ENCODE results near the gene SENP1.
"Not testable (repeated sequence)": the region's sequence is repeated elsewhere in the genome, so short reads cannot be mapped to it uniquely, and the experiment has no call there.

The SENP1 gene

DNA sequence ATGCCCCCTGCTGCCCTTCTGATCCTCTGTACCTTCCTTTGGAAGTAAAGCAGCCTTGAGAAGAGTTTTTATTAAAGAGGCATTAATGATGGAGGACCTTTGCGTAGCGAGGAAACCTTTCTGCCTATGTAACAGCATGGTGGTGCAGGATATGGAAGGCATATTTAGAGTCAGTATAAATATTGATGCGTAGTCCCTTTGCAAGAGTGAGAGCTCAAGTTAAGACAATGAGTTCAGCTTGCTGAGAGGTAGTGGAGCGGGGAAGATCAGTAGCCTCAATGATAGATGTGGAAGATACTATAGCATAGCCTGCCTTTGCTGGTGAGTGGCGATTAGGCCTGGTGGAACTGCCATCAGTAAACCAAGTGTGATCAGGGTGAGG lies 5.4 kb upstream of the SENP1 start:
- not testable (repeated sequence) for DNase-seq (ENCODE audit: low spot score)

DNA sequence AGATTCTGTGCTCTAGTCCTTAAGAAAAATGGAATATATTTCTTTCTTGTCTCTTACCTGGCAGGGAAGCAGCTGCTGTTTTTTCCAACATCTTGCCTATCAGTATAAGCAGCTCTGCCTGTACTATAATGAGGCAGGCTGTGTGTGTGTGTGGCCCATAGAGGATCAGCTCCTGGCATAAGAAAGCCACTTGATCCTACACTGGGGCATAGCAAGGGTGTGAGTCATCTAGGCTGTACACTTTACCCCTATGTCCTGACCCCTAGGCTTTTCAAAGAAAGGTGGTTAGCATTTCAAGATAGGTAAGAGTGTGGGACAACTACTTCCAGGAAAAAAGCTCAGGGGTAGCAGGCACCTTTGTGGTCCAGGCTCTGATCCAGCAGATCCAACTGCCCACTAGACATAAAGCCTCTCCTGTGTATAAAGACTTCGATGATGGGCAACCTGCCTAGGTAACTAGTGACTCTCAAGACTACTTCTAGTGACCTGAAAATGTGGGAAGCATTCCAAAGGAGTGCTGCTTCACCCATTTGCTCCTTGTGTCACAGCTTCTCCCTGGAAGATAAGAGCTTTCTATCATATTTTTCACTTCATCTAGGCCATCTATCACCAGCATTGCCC lies 4.9 kb upstream of the SENP1 start:
- DNase-seq (ENCODE audit: low spot score), result no peak

DNA sequence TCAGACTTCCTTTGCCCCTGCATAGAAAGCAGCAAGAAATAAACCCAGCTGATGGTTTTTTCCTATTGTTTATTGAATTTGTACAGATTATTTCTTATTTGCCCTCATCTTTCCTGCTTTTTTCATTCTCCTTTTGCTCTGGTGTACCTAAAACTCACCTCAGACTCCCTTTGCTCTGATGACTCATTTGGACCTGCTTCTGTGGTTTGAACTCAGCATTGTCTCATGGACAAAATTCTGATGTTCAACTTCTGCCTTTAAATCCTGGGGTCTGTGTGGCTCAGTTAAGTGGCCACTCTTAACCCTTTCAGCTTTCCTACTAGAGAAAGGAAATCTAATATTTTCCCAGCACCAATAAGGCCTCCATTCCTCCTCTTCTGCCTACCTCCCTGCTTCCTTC lies 3.5 kb upstream of the SENP1 start:
- DNase-seq (ENCODE audit: low spot score), result no peak

DNA sequence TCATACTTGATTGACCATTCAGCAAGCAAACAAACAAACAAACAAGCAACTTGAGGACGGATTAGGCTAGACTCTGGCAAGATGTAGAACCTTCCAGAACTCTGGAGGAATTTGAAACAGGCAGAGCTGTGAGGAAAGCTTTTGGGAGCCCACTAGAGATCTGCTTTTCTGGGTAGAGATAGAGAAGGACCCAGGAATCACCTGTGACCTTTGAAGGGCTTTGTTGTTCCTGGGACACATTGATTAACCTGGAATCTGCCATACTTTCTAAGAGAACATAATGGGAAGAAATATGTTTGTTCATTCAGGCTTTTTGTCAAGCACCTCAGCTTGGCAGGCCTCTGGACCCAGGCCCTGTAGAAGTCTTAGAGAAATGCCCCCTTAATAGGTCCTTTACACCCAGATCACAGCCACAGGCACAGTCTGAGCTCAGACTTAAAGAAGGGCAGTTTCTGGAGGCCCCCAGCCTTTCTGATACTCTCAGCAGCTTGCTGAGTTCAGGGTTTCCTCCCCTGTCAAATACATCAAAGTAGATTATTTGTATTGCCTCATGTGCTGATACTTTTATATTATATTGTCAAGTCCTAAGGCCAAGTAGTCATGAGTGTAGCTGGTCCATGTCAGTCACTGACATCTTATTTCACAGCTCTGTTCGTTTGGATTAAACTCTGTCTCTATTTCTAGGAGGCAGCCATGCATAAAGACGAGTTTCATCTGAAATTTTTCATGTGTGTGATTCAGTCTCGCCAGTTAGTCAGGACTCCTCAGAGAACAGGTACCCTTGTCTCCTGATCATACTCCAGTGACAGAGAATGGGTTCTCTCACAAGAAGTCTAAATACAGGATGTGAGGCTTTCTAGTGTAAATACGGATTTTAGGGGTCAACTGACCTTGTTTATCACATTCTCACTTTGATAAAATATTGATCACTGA lies 1.1 kb upstream of the SENP1 start:
- no peak for DNase-seq (ENCODE audit: low spot score)

DNA sequence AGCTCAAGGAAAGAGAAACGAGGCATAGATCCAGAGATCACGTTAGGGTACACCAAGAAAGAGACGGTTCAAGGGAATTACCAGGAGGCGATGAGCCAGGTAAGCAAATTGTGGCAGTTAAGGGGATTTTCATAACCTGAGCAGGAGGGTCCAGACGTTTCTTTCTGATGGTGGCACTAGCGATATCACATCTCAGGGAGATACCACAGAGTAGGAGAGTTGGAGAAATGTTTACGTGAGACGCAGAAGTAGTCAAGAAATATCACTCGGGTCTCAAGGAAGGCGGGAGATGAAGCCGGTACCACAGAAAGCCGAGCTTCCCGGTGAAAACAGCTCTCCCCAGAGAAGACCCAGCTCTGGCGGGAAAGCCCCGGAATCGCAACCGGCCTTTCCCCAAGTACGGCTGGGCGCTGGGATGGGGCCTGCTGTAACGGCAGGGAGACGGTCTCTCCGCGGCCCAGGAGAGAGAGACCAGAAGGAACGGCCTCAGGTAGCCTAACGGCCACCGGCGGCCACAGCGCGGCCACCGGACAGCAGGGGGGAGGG lies 485 bp downstream of the SENP1 start:
- peak; percentile 25 for DNase-seq (ENCODE audit: low spot score)

DNA sequence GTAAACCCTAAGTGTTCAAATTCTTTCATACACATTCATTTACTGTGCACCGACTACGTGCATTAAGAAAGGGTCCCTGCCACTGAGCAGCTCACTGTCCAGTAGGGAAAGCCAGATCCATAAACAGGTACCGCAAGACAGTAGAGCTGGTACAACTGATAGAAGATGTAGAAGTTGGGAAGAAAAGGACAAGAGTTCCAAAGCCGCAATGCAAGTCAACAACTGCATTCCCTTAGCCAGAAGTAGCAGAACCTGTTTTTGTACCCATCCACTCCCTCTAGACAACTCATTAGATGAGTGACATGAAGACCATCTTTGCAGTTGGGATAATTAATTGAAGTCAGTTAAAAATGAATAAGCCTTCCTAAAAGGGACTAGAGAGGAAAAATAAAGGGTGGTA lies 1.3 kb downstream of the SENP1 start:
- no peak for DNase-seq (ENCODE audit: low spot score)

DNA sequence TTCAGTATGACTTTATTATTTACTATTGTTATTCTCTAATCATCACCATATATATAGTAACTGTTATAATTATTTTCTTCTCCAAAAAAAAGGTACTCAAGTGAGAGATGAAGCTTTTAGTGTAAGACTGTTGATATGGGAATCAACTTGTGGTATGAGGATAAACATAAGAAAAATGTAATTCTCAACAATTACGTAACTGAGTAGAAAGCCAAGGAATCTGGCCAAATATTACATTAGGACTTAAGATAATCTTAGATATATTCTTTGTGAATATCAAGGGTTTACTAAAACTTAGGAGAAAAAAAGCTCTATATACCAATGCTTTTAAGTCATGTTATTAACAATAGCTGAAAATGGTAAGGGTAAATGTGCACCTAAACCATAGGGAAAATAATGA lies 13.3 kb downstream of the SENP1 start:
- no peak for DNase-seq (ENCODE audit: low spot score)

DNA sequence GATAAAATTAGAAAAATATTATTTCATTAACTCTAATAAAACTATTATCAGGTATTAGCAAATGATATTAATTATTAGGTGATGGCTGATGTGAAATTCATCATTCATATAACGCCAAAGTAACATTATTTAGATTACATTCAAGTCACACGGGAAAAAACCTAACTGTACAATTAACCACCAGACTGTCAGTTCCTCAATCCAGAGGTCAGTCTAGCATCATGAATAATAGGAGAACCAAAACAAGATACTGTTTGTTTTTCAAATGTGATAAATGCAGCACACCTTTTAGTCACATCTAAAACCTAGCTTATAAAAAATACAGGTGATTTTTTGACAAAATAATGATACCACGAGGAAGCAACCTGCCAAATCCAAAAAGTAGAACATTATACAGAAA lies 19.6 kb downstream of the SENP1 start:
- no peak for DNase-seq (ENCODE audit: low spot score)

DNA sequence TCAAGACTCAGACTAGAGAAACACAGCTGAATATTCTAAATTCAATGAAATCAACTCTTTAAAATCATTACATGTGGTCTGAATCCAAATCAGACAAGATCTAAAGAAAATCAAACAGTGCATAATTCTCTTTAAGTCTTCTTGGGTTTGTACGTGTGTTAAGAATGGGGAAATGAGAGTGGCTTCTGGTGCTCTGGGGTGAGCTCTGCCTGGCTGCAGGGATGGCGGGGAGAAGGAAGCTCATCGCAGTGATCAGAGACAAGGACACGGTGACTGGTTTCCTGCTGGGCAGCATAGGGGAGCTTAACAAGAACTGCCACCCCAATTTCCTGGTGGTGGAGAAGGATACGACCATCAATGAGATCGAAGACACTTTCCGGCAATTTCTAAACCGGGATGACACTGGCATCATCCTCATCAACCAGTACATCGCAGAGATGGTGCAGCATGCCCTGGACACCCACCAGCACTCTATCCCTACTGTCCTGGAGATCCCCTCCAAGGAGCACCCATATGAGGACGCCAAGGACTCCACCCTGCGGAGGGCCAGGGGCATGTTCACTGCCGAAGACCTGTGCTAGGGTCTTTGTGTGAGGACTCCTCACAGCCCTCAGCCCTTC lies 20.9 kb downstream of the SENP1 start:
- DNase-seq (ENCODE audit: low spot score), result no peak

DNA sequence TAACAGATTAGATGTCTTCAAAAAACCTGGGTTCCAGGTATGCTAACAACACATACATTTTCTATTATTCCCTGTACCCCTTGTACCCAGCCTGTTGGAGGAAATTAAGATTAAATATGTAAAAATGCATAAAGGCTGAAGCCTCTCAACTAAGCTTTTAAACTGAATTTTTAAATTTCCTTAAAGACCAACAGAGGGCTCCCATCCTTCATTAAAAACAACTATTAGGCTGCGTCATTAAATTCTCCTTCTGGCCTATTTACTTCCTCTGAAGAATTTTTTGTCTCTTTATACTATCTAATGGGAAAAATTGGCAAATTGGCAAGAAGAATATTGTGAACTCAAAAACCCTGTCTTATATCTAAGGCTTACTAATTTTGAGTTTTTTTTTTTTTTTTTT lies 21.8 kb downstream of the SENP1 start:
- DNase-seq (ENCODE audit: low spot score), result no peak

DNA sequence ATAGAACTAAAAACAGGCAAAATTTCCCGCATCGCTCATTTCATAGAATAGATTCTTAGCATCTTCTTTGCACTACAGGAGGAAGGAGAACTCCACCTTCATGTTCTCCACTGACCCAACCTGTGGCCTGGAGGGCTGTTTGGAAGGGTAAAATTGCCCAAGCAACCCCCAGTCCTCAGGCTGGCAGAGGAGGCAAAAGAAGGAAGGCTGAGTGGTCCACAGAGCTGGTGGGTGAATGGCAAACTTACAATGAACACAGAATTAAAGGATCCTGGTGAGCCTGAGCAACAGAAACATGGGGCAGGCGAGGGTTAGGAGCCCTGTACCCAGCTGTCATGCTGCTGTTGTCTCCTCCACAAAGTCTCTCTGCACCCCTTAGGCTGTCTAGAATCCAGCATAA lies 25.1 kb downstream of the SENP1 start:
- DNase-seq (ENCODE audit: low spot score), result no peak

DNA sequence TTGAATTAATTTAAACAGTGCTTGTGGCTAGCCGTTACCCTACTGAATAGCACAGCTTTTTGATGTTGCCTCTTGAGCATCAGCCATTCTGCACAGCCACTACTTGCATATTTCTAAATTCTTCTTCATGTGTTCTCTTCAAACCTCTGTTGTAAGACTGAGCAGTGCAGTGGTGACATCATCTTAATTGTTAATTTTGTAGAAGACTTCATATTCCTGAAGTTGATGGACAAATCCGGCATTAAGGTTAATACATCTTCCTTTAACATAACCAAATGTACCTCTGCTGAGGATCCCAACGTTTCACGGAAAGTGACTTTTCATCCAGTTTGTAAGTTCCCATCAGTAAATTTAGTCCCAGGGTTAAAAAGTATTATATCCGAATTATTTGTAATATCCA lies 25.6 kb downstream of the SENP1 start:
- DNase-seq (ENCODE audit: low spot score), result no peak

DNA sequence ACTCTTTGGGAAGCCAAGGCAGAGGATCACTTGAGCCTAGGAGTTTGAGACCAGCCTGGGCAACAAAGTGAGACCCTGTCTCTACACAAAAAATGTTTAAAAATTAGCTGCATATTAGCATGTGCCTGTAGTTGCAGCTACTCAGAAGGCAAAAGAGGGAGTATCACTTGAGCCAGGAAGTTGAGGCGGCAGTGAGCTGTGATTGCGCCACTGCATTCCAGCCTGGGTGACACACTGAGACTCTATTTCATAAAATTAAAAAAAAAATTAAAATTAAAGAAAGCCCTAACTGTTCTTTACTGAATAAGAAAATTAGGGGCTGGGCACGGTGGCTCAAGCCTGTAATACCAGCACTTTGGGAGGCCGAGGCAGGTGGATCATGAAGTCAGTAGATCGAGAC lies 27.0 kb downstream of the SENP1 start:
- no peak for DNase-seq (ENCODE audit: low spot score)

DNA sequence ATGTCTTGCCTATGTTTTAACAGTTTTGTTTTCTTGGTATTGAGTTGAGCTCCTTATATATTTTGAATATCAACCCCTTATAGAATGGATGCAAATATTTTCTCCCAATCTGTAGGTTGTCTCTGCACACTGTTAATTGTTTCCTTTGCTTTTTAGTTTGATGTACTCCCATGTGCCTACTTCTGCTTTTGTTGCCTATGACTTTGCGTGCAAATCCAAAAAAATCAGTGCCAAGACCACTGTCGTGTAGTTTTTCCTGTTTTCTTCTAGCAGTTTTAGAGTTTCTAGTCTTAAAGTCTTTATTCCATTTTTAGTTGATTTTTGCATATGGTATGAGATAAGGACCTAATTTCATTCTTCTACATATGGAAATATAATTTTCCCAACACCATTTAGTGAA lies 28.8 kb downstream of the SENP1 start:
- DNase-seq (ENCODE audit: low spot score), result no peak

DNA sequence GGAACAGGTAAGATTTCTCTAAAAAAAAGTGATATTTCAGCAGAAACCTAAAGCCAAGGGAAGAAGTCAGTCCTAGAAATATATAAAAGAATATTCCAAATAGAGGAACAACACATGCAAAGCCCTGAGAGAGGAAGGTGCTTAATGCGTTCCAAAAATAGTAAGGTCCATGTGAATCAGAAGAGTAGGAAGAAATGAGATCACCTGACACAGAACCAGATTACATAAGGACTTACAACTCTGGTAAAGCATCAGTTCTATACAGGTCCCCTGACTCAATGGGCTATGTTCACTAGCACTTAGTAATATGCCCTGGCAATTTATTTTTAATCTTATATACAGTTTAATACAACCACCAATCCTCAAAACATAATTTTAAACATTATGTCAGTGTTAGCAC lies 30.0 kb downstream of the SENP1 start:
- no peak for DNase-seq (ENCODE audit: low spot score)

DNA sequence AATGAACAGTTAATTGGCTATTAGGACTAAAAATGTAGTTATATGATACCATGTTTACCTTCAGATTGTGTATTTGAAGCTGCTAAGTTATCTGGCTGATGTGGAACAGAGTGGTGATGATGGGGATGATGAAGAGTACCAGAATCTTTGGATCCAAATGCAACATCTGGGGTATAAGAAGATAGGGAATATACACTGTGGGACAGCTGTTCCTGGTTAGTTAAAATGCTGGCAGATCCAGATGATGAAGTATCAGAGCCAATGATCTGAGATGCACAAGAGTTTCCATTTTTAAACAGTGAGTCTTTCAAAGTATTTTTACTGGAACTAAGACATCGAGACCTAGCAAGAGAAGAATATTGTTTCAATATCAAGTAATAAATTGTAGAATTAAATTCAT lies 31.6 kb downstream of the SENP1 start:
- no peak for DNase-seq (ENCODE audit: low spot score)

DNA sequence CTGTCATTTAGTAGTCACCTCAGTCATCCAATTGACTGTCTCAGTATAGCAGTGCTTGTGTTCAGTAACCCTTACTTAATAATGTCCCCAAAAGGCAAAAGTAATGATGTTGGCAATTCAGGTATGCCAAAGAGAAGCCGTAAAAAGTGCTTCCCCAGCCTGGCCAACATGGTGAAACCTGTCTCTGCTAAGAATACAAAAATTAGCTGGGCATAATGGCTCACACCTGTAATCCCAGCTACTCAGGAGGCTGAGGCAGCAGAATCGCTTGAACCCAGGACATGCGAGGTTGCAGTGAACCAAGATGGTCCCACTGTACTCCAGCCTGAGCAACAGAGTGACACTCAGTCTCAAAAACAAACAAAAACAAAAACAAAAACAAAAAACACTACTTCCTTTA lies 33.6 kb downstream of the SENP1 start:
- no peak for DNase-seq (ENCODE audit: low spot score)

DNA sequence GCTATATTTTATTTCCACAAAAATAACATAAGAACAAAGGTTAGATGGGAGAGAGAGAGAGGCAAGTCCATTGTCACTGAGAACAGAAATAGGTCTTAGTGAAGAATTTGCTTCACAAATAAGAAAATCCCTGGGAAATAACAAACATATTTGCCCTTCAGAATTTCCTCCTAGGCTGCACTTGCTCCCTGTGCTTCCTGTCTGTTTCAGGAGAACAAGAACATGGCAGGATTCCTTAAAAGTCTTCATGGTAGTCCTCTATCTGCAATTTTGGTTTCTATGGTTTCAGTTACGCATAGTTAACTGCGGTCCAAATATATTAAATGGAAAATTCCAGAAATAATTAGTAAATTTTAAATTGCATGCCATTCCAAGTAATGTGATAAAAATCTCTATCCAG lies 34.1 kb downstream of the SENP1 start:
- no peak for DNase-seq (ENCODE audit: low spot score)

DNA sequence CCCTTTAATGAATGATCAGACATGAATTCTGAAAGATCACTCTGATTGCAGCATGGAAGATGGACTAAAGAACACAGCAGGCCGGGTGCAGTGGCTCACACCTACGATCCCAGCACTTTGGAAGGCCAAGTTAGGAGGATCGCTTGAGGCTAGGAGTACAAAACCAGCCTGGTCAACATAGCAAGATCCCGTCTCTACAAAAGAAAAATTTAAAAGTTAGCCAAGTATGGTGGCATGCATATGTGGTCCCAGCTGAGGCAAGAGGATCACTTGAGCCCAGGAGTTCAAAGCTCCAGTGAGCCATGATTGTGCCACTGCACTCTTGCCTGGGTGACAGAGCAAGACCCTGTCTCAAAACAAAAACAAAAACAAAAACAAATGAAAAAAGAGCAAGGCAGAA lies 35.1 kb downstream of the SENP1 start:
- no peak for DNase-seq (ENCODE audit: low spot score)

DNA sequence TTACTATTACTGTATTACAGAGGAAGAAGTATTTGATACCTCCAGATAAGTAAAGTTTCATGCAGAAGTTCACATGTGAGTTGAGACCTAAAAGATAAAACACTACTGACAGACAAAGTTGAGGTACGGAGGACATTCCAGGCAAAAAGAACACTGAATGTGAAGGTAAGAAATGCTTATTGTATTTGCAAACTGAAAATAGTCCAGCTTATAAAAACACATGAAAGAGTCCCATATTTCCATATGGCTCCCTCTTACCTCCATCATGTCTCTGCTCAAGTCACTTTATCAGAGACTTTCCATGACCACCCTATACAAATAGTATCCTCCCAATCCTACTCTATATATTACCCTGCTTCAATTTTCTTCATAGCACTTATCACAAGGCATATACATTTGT lies 35.8 kb downstream of the SENP1 start:
- no peak for DNase-seq (ENCODE audit: low spot score)

DNA sequence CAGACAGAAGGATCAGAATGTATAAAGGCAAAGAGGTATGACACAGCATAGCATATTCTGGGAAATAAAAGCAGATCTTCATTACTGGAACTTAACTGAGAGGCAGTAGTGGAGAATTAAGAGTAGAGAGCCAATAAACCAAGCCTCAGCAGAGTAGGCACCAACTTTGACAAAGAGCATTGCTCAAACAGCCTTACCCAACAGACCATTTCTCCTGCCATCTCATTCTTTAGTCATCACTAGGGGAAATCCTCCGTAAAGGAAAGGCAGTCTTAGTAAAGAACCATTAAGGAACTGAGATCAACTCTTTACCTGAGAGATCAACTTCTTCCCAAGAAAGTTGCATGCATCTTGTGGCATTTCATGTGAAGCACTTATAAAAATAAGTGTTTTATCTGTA lies 36.6 kb downstream of the SENP1 start:
- DNase-seq (ENCODE audit: low spot score), result no peak

DNA sequence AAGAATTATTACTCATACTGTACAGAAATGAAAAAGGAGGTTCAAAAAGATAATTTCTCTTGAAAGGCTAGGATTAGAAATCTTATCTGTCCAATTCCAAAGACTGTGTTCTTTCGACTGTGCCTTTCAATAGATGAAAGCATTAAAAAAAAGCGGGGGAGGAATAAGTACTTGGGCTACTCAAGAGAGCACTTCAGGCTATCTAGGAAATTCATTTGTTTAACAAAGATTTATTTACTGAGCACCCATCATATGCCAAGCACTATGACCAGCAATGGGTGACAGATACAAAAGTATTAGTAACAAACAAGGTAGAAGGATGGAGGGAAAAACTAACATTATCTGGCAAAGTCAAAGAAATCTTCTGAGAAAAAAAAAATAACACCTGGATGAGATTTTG lies 37.4 kb downstream of the SENP1 start:
- no peak for DNase-seq (ENCODE audit: low spot score)

Measured in activated CD4-positive, alpha-beta T cell treated with anti-CD3 and anti-CD28 coated beads, Interleukin-2, Interleukin-4, amounts not matched to agents 100 ng/mL and 50 ng/mL, durations not matched to agents 16 hours and 8 hours (primary cell).